Muscle of arm (tissue), 12 donors: Measurements from ENCODE around the gene SACM1L. TPM values are rescaled to one million over a fixed set of nuclear protein-coding genes. Genes with fewer than 3 reads are reported as not detected.
"Not testable (repeated sequence)": the region's sequence is repeated elsewhere in the genome, so short reads cannot be mapped to it uniquely, and the experiment has no call there.

Source experiments
- DNase-seq: peaks from one replicate; pipeline ENCODE4 v3.0.0-alpha.2; 2013
- polyA plus RNA-seq, 12 donors: library from polyadenylated mRNA; unstranded; fragments of 120-200 nt; gene quantifications; one replicate each; pipeline ENCODE4 v1.2.1, GENCODE V29; 2013; ENCODE audit not compliant: insufficient read length in 12 of 12

SACM1L gene
- polyA plus RNA-seq, 12 donors: 21.4 to 41.1 (median 30.9) TPM; not detected in 1

DNA sequence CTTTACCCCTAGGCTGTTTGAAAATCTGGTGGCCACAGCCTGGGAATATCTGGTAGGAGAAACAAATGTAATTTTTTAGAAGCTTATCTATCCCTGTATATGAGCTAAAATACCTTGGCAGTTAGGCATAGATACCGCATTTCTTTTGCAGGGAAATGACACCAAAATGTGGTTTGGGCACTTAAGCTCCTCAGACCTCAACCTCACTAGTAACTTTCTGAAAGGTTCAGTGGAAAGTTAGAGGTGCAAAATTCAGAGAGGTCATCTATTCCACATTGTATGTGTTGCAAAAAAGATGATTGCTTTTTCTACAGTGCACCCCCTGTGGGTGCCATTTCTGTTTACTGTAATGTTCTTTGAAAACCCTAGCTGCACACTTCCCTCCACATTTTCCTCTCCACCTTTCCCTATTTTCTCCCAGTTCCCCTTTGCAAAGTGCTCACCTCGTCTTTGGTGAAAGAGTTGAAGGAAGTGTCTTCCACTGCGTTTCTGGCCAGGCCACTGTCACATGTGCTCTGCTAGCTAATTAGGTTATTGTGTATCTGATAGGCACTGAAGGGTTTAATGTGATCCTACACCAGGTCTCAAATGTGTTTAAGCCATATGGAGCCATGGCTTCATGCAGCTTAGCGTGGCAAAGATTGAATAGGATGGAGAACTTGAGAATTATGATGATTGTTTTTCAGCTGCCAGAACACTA lies 1.3 kb downstream of the SACM1L start:
- DNase-seq: no peak

DNA sequence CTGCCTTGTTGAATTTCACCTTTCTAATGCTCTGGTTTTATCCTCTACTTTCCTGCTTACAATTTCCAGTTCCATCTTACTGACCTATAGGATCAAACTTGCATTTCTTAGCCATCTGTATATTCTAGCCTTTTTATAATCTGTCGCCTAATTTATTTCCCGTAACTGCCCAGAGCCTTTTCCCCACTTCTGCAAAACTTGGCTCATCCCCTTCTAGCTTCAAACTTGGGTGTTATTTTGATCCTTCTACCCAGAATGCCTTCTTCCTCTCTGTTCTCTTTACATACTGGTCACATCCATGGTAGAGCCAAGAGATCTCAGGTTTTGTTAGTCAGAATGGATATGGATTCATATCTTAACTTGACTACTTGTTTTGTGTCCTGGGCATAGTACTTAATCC lies 2.6 kb downstream of the SACM1L start:
- DNase-seq: no peak

DNA sequence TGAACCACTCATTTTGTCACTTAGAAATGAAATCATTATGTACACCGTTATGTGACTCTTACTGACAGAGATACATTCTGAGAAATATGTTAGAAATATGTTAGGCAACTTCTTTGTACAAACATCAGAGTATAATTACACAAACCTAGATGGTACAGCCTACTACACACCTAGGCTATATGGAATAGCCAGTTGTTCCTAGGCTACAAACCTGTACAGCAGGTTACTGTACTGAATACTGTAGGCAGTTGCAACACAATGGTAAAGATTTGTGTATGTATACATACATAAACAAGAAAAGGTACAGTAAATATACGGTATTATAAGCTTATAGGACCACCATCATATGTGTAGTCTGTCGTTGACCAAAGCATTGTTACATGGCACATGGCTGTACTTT lies 3.7 kb downstream of the SACM1L start:
- DNase-seq: no peak

DNA sequence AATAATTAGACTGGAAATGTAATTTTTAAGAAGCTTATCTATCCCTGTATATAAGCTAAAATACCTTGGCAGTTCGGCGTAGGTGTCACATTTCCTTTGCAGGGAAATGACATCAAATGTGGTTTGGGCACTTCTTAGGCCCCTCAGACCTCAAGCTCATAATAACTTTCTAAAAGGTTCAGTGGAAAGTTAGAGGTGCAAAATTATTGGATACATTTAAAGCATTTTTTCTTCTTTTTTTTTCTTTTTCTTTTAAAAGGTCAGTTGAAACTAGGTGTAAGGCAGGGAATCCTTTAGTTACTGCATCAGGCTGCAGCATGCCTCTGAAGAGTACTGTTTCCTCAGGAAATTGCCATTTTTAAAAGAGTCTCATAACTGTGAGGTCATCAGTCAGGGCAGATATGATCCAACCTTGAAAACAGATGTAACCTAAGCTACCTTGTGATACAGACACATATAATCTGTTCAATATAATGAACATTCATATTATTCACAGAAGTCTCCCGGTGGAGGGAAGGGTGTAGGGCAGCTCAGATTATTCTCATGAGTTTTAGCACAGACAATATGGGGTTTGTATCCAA lies 4.8 kb downstream of the SACM1L start:
- no peak for DNase-seq

DNA sequence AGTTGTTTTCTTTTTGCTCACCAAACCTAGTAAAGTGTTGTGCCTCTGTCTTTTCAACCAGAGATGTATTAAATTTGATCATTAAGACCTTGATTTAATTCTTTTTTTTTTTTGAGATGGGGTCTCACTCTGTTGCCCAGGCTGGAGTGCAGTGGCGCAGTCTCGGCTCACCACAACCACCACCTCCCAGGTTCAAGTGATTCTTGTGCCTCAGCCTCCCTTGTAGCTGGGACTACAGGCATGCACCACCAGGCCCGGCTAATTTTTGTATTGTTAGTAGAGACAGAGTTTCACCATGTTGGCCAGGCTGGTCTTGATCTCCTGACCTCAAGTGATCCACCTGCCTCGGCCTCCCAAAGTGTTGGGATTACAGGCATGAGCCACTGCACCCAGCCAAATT lies 6.0 kb downstream of the SACM1L start:
- DNase-seq: not testable (repeated sequence)

DNA sequence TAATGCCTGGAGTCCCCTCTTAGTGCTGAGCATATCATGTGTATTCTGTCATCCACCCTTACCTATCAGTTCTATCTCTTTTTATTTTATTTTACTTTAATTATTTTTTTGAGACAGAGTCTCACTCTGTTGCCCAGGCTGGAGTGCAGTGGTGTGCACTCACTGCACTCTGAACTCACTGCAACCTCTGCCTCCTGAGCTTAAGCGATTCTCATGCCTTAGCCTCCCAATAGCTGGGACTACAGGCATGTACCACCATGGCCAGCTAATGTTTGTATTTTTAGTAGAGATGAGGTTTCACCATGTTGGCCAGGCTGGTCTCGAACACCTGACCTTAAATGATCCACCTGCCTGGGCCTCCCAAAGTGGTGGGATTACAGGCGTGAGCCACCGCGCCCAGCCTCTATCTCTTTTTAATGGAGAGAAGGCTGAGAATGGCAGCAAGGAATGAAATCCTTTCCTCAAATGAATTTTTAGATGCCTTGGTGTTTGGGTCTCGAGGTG lies 11.4 kb downstream of the SACM1L start:
- no peak for DNase-seq

DNA sequence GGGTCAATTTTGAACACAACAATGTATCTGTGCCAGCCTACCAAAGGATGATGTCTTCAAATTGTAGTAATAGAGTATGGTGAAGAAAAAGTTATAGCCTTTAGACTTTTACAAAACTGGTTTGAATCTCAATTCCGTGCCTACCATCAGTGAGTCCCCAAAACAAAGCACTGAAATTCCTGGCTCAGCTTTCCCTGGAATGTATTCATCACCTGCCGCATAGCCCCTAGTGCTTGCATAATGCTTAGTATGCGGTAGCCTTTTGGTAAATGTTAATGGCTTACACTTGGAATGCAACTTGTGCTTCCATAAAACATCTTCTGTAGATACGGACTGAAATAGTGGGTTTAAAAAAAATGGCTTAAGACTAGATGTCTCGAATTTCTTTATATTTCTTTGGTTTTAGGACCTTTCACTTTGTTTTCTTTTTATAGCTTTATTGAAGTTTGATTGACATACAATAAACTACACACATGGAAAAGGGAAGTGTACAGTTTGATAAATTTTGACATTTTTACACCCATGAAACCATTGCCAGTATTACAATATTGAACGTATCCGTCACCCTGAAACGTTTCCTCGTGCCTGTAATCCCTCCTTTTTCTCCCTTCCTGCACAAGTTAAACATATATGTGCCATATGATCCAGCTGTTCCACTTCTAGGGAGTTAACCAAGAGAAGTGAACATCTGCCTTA lies 12.1 kb downstream of the SACM1L start:
- no peak for DNase-seq

DNA sequence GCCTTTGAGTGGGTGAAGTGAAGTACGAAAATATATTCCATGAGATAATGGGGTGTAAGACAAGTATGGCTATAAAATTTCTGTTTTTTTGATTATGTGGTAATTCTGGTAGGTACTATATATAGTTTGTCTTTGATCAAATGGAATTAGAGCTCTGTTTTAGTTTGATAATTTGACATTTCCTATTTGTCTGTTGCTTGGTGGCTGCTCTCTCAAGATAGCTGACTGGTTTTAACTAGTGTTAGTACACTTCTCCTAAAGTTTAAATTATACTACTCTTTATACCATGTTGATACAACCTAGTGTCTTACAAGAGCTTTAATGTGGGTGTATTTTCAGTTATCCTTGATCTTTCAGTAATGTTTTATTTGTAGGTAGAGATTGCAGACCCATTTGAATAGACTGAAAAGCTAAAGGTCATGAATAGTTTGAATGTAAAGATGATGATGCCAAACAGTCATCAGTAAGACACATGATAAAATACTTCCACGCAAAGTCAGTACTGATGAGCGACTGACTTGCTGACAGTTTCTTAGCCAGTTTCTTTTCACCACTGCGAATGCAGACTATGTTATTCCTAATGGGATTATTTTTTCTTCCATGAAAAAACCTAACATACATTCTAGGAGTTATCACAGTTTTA lies 15.2 kb downstream of the SACM1L start:
- DNase-seq: no peak

DNA sequence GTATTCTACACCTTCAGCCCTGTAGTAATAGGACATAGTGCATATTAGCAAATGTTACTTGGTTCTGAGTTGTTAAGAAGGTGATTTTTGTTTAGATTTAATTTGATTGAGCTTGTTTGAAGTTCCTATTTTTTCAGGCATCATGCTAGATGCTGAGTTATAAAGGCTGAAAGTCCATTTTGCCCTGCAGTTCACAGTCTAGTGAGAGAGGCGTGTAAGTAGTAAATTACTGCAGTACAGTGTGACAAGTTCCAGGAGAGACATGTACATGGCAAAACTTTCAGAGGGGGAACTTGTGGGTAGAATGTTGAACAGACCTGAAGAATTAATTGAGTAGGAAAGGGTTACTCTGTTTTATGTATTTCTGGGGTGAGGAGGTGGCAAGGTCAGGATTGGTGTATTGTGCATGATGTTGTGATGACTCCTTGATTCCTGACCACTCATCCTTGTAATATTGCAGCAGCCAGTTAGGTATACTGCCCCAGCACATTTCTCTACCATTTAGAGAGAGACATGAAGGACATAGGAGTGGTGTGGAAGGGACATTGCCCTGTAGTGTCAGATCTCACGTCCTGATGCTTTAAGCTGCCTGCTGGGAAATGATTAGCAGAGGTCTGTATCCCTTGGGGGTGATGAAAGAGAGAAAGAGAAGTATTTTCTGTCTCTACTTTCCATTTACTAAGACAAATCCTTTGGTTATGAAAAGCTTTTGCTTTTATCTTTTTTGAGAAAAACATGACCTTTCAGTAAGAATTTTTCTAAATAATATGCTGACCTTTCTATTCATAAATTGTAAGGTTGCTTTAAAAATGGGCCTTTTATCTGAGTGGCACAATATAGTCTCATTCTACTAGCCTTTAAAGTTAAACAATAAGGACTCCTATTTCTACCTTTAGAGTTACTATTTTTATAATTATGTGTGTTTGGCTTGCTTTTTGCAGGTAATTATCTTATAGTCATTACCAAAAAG lies 16.9 kb downstream of the SACM1L start:
- DNase-seq: no peak

DNA sequence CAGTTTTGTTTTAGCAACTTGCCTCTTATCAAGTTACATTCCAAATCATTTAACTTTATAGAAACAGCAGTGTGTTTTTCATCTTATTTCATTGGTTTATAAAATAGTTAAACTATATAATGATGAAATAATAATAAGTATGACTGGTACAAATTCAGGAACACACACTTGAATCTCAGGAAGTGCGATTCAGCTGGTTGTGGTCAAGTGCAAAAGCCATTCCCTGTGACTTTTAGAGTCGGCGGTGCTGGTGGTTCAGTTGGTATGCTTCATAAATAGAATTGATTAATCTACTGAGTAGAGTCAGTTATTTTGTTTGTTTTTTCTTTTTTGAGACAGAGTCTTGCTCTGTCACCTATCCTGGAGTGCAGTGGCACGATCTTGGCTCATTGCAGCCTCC lies 22.7 kb downstream of the SACM1L start:
- no peak for DNase-seq

DNA sequence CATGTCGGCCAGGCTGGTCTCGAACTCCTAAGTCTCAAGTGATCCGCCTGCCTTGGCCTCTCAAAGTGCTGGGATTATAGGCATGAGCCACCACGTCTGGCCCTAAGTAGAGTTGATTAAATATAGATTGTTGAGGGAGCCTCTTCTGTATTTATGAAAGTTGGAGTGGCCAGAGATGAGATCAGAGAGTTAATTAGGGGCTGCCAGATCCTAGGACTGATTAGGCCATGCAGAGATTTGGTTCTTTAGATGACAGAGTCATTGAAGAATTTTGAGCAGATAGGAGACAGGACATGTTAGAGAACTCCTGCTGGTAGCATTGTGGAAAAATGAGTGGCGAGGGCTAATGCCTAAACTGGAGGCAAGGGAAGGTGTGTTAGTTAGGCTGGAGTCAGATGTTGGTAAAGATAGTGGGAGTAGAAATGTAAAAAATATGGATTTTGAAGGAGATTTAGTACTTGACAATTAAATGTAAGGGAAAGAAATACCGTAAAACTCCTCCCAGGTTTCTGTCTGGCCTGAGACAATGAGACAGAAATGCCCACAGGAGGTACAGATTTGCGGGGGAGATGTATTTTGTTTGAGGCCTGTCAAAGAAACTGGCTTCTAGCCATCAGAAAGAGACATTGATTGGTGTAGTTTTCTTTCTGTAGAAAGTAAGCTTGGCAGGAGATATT lies 23.4 kb downstream of the SACM1L start:
- no peak for DNase-seq

DNA sequence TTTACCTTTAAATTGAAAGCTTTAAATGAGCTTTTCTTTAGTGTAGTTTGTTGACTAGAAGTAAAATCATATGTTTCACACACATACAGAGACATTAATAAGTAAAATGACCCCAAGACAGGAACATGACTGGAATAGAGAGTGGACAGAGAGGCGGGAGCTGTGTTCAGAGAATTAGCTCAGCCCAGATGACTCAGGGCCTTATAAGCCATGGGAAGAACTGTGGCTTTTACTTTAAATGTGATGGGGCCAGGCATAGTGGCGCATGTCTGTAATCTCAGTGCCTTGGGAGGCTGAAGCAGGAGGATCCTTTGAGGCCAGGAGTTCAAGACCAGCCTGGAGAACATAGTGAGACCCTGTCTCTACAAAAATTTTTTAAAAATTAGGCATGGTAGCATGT lies 26.7 kb downstream of the SACM1L start:
- DNase-seq: no peak

DNA sequence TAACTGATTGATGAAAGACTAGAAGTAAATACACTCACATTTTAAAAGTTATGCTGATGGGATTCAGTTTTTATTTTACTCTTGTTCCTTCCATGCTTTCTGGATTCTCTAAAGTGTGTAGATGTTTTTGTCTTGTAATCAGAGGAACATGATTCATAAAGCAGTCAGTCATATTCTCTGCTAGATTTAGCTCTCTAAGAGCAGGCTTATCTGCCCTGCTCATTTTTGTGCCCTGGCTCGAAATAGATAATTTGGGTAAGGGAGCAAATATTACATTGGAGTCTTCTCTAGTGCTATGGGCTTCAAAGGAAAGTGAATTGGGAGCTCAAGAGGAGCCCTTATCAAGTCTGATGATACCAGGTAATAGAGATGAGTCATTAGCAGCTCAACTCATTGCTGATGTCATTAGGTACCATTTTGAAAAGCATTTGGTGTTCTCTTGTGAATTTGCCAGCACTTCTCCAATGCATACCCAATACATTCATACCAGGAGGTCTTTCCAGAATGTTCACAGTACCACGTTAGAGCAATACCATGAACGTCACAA lies 27.7 kb downstream of the SACM1L start:
- no peak for DNase-seq

DNA sequence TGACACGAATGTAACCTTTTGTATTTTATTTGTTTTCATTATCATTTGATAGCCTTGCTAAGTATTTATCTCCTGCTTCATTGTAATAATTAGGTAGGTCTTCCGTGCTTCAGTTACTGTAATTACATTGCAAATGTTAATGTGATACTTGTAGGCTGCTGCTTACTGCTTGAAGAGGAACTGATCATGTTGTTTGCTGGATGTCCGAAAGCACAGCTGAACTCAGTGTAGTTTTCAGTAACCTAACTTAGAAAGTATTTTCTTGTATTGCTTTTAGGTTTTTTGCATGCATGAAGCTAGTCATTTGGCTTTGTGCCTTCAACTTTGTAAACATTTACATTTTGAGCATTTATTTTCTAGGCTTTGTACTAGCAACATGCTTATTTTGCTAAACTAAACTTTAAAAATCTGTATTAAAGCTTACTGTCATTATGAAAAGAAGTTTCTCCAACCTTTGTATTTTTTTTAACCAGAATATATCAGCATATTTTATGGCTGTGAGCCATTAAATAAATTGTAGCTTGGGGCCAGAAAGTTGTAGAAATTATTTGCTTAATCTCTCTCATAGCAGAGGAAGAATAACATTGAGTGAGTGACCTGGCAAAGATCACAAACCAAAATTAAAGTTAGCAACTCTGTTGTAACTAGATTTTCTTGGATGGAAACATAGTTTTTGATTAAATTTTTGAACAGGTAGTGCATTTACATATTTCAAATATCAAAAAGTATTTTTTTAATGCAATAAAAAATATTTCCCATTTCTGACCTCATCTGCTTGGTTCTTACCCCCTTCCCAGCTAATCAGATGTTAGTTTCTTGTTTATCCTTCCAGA lies 30.7 kb downstream of the SACM1L start:
- DNase-seq: no peak

DNA sequence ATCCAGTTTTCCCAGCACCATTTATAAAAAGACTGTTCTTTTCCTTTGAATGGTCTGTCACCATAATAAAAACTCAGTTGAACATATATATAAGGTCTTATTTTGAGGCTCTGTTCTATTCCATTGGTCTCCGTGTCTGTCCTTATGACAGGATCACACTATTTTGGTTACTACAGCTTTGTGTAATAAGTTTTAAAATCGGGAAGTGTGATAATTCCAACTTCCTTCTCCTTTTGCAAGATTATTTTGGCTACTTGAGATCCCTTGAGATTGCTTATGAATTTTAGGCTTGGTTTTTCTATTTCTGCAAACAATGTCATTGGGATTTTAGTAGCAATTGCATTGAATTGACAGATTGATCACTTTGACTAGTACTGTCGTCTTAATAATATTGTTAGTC lies 35.7 kb downstream of the SACM1L start:
- DNase-seq: no peak

DNA sequence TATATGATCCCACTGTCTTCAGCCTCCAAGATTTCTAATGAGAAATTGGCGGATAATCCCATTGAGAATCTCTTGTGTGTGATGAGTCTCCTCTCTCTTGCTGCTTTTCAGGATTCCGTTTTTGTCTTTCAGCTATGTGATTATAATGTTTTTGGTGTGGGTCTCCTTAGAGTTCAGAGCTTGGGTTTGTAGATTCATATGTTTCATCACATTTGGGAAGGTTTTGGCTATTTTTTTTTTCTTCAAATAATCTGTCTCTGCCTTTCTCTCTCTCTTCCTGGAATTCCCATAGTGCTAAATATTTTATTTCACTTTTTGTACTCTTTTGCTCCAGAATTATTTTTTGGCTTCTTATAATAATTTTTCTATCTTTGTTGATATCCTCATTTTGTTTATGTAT lies 40.4 kb downstream of the SACM1L start:
- DNase-seq: no peak

DNA sequence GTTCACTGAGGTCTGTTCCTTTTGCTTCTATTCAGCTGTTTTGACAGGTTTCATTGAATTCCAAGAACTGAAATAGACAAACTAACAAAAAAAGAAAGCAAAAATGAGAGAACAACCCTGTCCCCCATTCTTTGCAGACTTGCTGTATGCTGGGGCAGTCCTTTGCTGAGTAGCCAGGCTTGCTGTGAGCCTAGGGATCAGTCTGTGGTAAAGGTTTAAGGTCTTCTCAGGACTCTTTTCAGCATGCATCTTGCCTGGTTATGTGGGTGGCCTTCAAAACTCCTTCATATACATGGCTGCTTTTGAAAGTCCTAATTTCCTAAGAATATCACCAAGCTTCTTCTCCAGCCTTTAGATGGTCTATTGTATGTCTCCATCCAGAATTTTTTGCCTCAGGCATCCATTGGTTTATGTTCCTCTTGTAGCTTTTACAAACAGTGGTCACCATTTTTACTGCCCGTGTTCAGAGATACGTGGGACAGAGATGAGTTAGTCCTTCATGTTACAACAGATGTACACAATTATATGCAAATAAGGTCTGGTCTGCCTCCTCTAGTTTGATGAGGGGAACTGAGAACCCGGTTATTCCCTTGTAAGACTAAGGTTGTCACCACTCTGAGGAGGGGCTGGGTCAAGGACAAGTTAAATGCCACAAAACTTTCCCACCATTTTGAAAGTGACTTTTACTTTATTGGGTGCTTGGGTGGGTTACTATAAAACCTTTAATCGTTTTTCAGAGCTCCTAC lies 41.4 kb downstream of the SACM1L start:
- DNase-seq: no peak

DNA sequence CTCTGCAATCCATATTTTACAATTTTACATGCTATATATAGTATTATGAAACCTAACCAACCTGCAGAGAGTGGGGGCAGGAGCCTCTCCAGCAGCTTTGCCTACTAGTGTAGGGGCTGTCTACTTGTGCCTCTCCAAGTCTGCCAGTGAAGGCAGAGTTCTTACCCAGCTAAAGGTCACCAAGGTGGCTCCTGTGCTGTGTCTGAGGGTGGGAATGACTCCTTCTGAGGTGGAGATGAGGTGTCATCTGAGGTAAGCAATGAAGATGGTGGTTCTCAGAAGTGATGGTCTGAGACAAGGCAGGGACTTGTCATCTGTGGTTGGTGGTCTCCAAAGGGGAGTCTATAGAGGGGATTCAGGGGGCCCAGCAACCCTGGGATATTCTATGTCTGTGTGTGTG lies 47.5 kb downstream of the SACM1L start:
- DNase-seq: no peak

DNA sequence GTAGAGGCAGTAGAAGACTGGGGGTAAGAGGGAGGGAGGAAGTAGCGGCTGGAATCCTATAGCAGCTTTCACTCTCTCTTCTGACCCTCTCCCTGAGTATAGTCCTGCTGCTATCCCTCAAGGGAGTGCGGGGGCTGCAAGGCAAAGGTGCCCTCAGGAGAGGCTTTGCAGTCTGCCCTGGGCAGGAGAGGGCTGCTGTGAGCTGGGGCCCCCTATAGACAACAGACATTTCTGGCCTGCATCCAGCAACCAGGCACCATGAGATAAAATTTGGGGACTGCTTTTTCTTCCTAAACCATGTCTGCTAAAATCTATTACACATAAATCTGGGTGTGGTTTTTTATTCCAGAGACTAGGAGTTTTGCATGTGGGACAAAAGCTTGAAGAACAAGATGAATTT lies 48.0 kb downstream of the SACM1L start:
- no peak for DNase-seq
